ENCODE data around the gene PIK3R6. TPM values are rescaled to one million over a fixed set of nuclear protein-coding genes. Genes with fewer than 3 reads are reported as not detected.
A peak's percentile ranks its signal among the peaks of the same experiment; 100 is the strongest.

PIK3R6 gene, protein sequence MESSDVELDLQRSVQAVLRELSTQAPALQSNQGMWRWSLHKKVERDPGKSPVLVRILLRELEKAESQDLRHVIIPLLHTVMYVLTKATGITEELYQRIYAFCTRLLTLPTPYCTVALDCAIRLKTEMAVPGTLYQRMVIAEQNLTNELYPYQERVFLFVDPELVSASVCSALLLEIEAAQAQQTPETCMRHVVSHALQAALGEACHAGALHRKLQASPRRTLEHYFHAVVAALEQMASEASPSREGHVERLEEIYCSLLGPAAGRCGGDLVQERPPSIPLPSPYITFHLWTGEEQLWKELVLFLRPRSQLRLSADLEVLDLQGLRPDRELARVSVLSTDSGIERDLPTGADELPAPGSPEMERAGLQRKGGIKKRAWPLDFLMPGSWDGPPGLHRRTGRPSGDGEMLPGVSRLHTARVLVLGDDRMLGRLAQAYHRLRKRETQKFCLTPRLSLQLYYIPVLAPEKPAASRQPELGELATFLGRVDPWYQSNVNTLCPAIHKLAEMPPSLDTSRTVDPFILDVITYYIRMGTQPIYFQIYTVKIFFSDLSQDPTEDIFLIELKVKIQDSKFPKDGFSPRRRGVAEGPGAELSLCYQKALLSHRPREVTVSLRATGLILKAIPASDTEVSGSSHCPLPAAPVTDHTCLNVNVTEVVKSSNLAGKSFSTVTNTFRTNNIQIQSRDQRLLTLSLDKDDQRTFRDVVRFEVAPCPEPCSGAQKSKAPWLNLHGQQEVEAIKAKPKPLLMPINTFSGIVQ
- 1 to 10 TPM; 1.5 to 2.2 (median 2.0) TPM for total RNA-seq

DNA sequence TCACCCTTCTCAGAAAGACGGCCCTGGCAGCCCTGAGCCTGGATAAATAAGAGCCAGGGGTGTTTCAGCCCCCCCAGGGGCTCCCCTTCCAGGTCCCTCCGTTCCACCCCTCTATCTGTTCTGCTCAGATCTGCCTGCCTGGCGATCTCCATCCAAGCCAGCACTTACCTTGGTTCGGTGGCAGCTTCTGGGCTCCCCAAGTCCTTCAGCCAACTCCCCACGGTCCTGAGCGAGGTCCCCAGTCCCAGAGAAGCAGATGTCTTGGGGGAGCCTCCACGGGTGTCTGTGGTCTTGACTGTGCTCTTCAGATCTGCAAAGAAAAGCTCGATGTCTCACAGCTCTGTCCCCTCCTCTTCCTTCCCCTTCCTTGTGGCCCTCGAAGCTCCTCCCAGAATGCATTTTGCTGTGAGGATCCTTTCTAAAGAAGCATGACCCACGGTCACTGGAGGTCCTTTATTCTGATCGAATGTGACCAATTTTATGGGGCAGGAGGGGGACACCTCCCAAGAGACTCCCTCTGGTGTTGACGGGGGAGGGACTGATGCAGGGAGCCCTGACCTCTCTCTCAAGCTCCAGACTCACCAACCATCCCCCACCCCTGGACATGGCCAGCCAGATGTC is at the start of gene PIK3R6:
TSS of gene PIK3R6 (minus strand) at position 314 of the 621 bp plus-strand sequence. CDS start 17,880 bp downstream, outside the sequence.
- no peak for ATAC-seq
- no peak for TF ChIP-seq EP300 (IDR thresholded peaks at IDR 0.05)
- Histone ChIP-seq H3K4me1 (no peaks in the 10 kb centered on the region), H3K4me3 (peak within 1 kb of the TSS in 1 of 2 donors; percentile 26), H3K27me3 (peaks cover 23% of the 10 kb centered on the region), H3K36me3 (no peaks in the 10 kb centered on the region), H3K9me3 (no peaks in the 10 kb centered on the region), H3K27ac (no peak within 1 kb of the TSS)
- WGBS, 2 donors (ENCODE audit: low coverage in 1 of 2), result 37% methylated on average over 6 of the region's 12 CpGs; no CpG with 5 or more reads in 1 of the 2 donors

- peaks cover 0 to 24% (median 0%) of the 10 kb centered on the region in 3 donors for H3K9me3 ChIP-seq
- 100% methylated on average over 1 of the region's 7 CpGs; no CpG with 5 or more reads in 1 of the 2 donors for WGBS, 2 donors (ENCODE audit: low coverage in 1 of 2)
- H3K36me3 ChIP-seq, result no peaks in the 10 kb centered on the region
- peak overlapping the region in 2 of 4 donors; percentile 37 to 38 for H3K27ac ChIP-seq
- TF ChIP-seq, protein P1, sequence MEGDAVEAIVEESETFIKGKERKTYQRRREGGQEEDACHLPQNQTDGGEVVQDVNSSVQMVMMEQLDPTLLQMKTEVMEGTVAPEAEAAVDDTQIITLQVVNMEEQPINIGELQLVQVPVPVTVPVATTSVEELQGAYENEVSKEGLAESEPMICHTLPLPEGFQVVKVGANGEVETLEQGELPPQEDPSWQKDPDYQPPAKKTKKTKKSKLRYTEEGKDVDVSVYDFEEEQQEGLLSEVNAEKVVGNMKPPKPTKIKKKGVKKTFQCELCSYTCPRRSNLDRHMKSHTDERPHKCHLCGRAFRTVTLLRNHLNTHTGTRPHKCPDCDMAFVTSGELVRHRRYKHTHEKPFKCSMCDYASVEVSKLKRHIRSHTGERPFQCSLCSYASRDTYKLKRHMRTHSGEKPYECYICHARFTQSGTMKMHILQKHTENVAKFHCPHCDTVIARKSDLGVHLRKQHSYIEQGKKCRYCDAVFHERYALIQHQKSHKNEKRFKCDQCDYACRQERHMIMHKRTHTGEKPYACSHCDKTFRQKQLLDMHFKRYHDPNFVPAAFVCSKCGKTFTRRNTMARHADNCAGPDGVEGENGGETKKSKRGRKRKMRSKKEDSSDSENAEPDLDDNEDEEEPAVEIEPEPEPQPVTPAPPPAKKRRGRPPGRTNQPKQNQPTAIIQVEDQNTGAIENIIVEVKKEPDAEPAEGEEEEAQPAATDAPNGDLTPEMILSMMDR (IDR thresholded peaks at IDR 0.05), result no peak
- no peak overlapping the region for H3K4me3 ChIP-seq
- H3K4me1 ChIP-seq, result no peaks in the 10 kb centered on the region
- peak; percentile 62 for ATAC-seq
- peaks cover 38% of the 10 kb centered on the region for H3K27me3 ChIP-seq
Measured at GRCh38 chr17:8916466-8916865, 49.0 kb upstream of the PIK3R6 start.

DNA sequence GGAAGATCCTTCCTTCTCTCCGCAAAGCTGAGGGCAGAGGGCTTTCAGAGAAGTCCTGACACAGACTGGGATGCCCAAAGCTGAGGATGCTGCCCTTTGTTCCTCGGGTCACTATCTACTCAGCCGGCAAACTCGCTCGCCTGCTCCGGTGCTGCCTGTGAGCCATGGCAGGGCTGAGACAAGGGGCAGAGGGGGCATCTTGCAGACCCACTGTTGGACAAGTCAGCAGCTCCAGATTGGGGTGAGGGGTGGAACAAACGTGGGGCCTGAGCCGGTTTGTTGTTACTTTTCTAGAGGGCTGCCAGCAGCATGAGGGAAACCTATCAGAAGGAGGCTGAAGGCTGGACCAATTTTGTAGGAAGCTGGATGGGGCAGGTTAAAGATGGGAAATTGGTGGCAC is 47.1 kb upstream of the PIK3R6 start:
- no peak overlapping the region for H3K27ac ChIP-seq
- peaks cover 0 to 24% (median 0%) of the 10 kb centered on the region in 3 donors for H3K9me3 ChIP-seq
- TF ChIP-seq, protein P1 (IDR thresholded peaks at IDR 0.05), result no peak
- TF ChIP-seq EP300 (IDR thresholded peaks at IDR 0.05) (no peak), POLR2AphosphoS5 (IDR thresholded peaks at IDR 0.05) (no peak), POLR2A (IDR thresholded peaks at IDR 0.05) (no peak)
- H3K36me3 ChIP-seq, result no peaks in the 10 kb centered on the region
- WGBS, 2 donors (ENCODE audit: low coverage in 1 of 2), result 46 to 76% methylated on average over 3 of the region's 8 CpGs
- H3K4me1 ChIP-seq, result no peaks in the 10 kb centered on the region
- ATAC-seq, result no peak
- no peak overlapping the region for H3K4me3 ChIP-seq
- peaks cover 54% of the 10 kb centered on the region for H3K27me3 ChIP-seq

DNA sequence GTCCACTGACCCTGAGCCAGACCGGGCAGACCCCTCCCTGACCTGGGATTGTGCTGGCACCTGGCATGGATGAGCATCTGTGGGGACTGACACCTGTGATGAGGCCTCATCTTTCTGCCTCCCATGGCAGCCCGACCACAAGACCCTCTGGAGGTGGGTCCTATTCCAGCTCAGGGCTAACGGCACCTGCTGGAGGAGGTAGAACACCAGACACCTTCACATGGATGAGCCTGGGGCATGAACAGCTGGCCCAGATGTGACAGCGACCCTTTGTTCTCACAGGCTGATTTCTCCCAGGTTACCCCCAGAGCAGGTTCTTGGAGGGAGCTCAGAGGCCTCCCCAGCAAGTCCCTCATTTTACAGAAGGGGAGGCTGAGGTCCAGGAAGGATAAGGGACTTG is 46.4 kb upstream of the PIK3R6 start:
- Histone ChIP-seq H3K36me3 (no peaks in the 10 kb centered on the region), H3K4me3 (no peak overlapping the region), H3K9me3 (peaks cover 0 to 20% (median 0%) of the 10 kb centered on the region in 3 donors), H3K4me1 (no peaks in the 10 kb centered on the region), H3K27ac (no peak overlapping the region), H3K27me3 (peaks cover 61% of the 10 kb centered on the region)
- TF ChIP-seq EP300 (IDR thresholded peaks at IDR 0.05) (no peak), POLR2A (IDR thresholded peaks at IDR 0.05) (no peak), POLR2AphosphoS5 (IDR thresholded peaks at IDR 0.05) (no peak)
- TF ChIP-seq, protein P1 (IDR thresholded peaks at IDR 0.05), result no peak
- 80 to 83% methylated on average over 1 of the region's 4 CpGs for WGBS, 2 donors (ENCODE audit: low coverage in 1 of 2)
- no peak for ATAC-seq

DNA sequence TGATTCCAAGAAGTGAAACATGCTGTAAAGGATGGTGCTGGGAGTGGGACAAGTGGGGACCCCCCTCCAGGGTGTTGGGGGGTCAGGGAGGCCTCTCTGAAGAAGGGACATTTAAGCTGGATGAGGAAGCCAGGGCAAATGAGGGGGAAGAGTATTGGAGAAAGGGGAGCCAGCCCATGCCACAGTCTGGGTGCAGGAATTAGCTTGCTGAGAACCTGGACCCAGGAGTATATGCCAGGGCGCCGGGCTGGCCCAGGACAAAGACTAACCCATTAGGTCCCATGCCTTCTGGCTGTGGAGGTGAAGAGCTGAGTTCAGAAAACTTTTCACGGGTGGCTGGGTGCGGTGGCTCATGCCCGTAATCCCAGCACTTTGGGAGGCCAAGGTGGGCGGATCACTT is 45.6 kb upstream of the PIK3R6 start:
- H3K4me3 ChIP-seq, result no peak overlapping the region
- peaks cover 0 to 12% (median 0%) of the 10 kb centered on the region in 3 donors for H3K9me3 ChIP-seq
- no peaks in the 10 kb centered on the region for H3K4me1 ChIP-seq
- TF ChIP-seq POLR2A (IDR thresholded peaks at IDR 0.05) (no peak), POLR2AphosphoS5 (IDR thresholded peaks at IDR 0.05) (no peak), EP300 (IDR thresholded peaks at IDR 0.05) (no peak)
- TF ChIP-seq, protein P1 (IDR thresholded peaks at IDR 0.05), result no peak
- peaks cover 63% of the 10 kb centered on the region for H3K27me3 ChIP-seq
- no peaks in the 10 kb centered on the region for H3K36me3 ChIP-seq
- 79 to 87% methylated on average over 5 of the region's 6 CpGs for WGBS, 2 donors (ENCODE audit: low coverage in 1 of 2)
- H3K27ac ChIP-seq, result no peak overlapping the region
- no peak for ATAC-seq

Data from gastroesophageal sphincter (tissue), 4 donors.